ENCODE results near the gene GIPC1. TPM values are rescaled to one million over a fixed set of nuclear protein-coding genes. Genes with fewer than 3 reads are reported as not detected.
A peak's percentile ranks its signal among the peaks of the same experiment; 100 is the strongest.

The GIPC1 gene
- total RNA-seq, 4 donors from 2014 or later, result 14.1 to 70.0 (median 36.3) TPM

DNA sequence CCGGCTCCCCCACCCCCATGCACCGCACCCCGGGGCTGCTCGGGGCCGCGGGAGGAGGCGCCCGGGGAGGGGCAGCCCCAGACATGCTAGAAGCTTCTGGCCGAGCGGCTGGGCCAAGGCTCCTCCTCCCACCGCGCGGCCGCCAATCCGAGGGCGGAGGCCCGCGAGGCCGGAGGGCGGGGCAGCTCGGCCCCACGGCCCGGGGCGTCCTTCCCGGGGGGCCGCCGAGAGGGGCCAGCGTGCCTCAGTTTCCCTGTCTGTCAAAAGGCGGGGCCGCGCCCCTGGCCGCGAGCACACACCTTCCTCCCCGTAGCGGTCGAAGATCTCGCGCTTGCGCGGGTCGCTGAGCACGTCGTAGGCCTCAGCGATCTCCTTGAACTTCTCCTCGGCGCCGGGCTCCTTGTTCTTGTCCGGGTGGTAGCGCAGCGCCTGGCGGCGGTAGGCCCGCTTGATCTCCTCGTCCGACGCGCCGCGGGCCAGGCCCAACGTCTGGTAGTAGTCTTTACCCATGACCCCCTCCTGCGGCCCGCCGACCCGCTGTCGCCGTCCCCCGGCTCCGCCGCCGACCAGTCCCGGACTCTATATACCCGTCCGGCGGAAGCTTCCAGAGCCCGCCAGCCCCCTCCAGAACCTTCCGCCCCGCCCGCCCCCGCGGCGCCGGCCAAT, 22.0 kb upstream of the GIPC1 start, which contains the start of gene DNAJB1:
DNAJB1 (minus strand) TSS at position 558 of the 666 bp plus-strand sequence; CDS start at position 510, 48 bp downstream.
- Histone ChIP-seq H3K36me3 (no peaks in the 10 kb centered on the region), H3K27me3 (no peaks in the 10 kb centered on the region), H3K4me1 (peaks cover 0 to 6% of the 10 kb centered on the region in 2 donors), H3K9me3 (no peaks in the 10 kb centered on the region), H3K4me3 (peak within 1 kb of the TSS; percentile 78 to 100), H3K27ac (peak within 1 kb of the TSS; percentile 99 to 100)
- intact Hi-C loops (cut with DNase I; ENCODE audit: low total_unique reads), result no loop called here
- peak; percentile 94 to 96 for TF ChIP-seq POLR2A (IDR thresholded peaks at IDR 0.05)
- TF ChIP-seq, protein P1, sequence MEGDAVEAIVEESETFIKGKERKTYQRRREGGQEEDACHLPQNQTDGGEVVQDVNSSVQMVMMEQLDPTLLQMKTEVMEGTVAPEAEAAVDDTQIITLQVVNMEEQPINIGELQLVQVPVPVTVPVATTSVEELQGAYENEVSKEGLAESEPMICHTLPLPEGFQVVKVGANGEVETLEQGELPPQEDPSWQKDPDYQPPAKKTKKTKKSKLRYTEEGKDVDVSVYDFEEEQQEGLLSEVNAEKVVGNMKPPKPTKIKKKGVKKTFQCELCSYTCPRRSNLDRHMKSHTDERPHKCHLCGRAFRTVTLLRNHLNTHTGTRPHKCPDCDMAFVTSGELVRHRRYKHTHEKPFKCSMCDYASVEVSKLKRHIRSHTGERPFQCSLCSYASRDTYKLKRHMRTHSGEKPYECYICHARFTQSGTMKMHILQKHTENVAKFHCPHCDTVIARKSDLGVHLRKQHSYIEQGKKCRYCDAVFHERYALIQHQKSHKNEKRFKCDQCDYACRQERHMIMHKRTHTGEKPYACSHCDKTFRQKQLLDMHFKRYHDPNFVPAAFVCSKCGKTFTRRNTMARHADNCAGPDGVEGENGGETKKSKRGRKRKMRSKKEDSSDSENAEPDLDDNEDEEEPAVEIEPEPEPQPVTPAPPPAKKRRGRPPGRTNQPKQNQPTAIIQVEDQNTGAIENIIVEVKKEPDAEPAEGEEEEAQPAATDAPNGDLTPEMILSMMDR (IDR thresholded peaks at IDR 0.05), result peak in 1 of 4 experiments; percentile 7
- peak; percentile 76 to 87 for DNase-seq

DNA sequence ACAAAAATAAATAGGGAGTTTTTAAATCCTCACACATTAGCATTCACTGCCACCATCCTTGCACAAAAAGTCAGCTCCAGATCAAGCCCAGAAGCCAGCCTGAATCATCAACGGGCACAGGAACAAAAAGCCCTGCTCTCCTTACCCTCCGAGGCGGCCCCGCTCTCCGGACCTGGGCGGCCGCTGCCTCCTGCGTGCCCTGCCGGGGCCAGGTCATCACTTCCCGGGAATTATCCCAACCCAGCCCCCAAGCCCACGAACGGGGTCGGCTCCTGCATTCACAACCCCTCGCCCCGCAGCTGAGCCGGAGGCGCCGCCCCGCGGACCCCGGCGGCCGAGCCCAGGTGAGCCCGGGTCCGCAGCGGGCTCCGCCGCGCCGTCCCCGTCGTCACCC, 21.5 kb upstream of the GIPC1 start:
- Histone ChIP-seq H3K4me1 (peaks cover 0 to 6% of the 10 kb centered on the region in 2 donors), H3K4me3 (peak overlapping the region; percentile 78 to 100), H3K27ac (peak overlapping the region; percentile 99 to 100), H3K36me3 (no peaks in the 10 kb centered on the region), H3K27me3 (no peaks in the 10 kb centered on the region), H3K9me3 (no peaks in the 10 kb centered on the region)
- no peak for DNase-seq
- intact Hi-C loops (cut with DNase I; ENCODE audit: low total_unique reads), result no loop called here
- TF ChIP-seq, protein P1 (IDR thresholded peaks at IDR 0.05), result no peak
- TF ChIP-seq POLR2A (IDR thresholded peaks at IDR 0.05), result no peak

DNA sequence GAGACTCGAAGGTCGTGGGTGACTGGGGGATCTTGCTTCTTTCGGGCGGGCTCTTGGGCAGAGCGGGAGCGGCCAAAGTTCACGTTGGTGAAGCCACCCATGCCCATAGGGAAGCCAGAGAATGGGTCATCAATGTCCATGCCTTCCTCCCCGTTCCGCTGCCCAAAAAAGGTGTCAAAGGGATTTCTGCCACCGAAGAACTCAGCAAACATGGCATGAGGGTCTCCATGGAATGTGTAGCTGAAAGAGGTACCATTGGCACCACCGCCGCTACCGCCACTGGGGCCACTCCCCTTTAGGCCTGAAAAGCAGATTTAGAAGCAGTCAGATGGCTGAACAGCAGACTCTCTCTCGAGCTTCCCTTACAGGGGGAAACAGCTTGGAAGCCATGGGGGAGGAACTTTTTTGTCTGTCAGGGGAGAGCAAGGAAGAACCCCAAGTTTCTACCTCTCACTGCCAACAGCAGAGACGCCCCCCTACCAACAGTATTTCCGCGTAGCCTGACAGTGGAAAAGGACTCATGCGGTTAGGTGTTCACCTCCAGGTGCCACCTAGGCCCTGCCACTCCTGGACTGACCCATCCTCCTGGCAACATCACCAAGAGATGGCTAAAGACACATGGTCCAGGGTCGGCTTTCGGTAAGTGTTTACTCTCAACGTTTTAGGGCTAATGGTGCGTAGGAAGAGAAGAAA, 21.0 kb upstream of the GIPC1 start:
- H3K27ac ChIP-seq, result peak overlapping the region; percentile 99 to 100
- no peaks in the 10 kb centered on the region for H3K27me3 ChIP-seq
- peak overlapping the region; percentile 78 to 100 for H3K4me3 ChIP-seq
- DNase-seq, result no peak
- intact Hi-C loops (cut with DNase I; ENCODE audit: low total_unique reads), result no loop called here
- H3K4me1 ChIP-seq, result peaks cover 0 to 6% of the 10 kb centered on the region in 2 donors
- TF ChIP-seq POLR2A (IDR thresholded peaks at IDR 0.05), result no peak
- TF ChIP-seq, protein P1 (IDR thresholded peaks at IDR 0.05), result no peak
- no peaks in the 10 kb centered on the region for H3K9me3 ChIP-seq
- no peaks in the 10 kb centered on the region for H3K36me3 ChIP-seq

DNA sequence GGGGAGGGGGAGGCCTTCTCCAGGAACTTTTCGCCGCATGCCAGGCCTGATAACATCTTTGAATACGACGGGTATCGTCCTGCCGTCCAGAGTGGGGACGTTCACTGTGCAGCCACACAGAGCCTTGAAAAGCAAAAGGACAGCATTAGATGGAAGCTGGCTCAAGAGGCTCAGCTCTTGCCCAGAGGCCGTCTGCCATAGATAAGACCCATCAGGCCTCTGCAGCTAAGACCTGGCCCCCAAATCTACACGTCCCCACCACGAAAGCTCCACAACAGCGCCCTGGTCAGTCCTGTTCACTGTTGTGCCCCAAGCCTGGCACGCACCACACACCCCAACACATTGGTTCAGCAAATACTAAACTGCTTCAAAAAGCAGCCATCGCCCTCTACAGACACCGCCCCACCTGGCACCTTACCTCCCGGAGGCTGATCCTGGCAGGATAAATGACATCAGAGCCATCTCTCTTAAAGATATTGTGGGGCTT, 20.2 kb upstream of the GIPC1 start:
- H3K27ac ChIP-seq, result peak overlapping the region; percentile 24 to 99
- H3K36me3 ChIP-seq, result no peaks in the 10 kb centered on the region
- H3K4me1 ChIP-seq, result peaks cover 0 to 6% of the 10 kb centered on the region in 2 donors
- intact Hi-C loops (cut with DNase I; ENCODE audit: low total_unique reads), result no loop called here
- TF ChIP-seq, protein P1 (IDR thresholded peaks at IDR 0.05), result no peak
- no peak for TF ChIP-seq POLR2A (IDR thresholded peaks at IDR 0.05)
- DNase-seq, result no peak
- H3K9me3 ChIP-seq, result no peaks in the 10 kb centered on the region
- no peaks in the 10 kb centered on the region for H3K27me3 ChIP-seq
- peak overlapping the region in 1 of 2 donors; percentile 100 for H3K4me3 ChIP-seq
